ENCODE data around the gene ZNF451.

Gene ZNF451

GRCh38 chr6:57216235-57217101 is 126.5 kb downstream of the ZNF451 start:
- TF ChIP-seq FOXP2 (optimal IDR thresholded peaks at IDR 0.05; ENCODE audit: borderline replicate concordance, extremely low read depth, extremely low read length, insufficient read depth), result no peak
- no peak for TF ChIP-seq TAF1 (IDR thresholded peaks at IDR 0.05; ENCODE audit: borderline replicate concordance, insufficient read depth, low read length)
- TF ChIP-seq, protein P1, sequence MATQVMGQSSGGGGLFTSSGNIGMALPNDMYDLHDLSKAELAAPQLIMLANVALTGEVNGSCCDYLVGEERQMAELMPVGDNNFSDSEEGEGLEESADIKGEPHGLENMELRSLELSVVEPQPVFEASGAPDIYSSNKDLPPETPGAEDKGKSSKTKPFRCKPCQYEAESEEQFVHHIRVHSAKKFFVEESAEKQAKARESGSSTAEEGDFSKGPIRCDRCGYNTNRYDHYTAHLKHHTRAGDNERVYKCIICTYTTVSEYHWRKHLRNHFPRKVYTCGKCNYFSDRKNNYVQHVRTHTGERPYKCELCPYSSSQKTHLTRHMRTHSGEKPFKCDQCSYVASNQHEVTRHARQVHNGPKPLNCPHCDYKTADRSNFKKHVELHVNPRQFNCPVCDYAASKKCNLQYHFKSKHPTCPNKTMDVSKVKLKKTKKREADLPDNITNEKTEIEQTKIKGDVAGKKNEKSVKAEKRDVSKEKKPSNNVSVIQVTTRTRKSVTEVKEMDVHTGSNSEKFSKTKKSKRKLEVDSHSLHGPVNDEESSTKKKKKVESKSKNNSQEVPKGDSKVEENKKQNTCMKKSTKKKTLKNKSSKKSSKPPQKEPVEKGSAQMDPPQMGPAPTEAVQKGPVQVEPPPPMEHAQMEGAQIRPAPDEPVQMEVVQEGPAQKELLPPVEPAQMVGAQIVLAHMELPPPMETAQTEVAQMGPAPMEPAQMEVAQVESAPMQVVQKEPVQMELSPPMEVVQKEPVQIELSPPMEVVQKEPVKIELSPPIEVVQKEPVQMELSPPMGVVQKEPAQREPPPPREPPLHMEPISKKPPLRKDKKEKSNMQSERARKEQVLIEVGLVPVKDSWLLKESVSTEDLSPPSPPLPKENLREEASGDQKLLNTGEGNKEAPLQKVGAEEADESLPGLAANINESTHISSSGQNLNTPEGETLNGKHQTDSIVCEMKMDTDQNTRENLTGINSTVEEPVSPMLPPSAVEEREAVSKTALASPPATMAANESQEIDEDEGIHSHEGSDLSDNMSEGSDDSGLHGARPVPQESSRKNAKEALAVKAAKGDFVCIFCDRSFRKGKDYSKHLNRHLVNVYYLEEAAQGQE (IDR thresholded peaks at IDR 0.05; ENCODE audit: insufficient read depth in 1 of 2, low read depth in 2 of 2, low read length in 2 of 2), result no peak
- no peak for TF ChIP-seq POLR2AphosphoS5 (IDR thresholded peaks at IDR 0.05; ENCODE audit: low read depth, low read length)
- no peak for TF ChIP-seq SIN3A (IDR thresholded peaks at IDR 0.05; ENCODE audit: borderline replicate concordance, insufficient read depth, low read length)

GRCh38 chr6:57217270-57217669 is 127.3 kb downstream of the ZNF451 start:
- TF ChIP-seq, protein P1 (IDR thresholded peaks at IDR 0.05; ENCODE audit: insufficient read depth in 1 of 2, low read depth in 2 of 2, low read length in 2 of 2), result no peak
- no peak for TF ChIP-seq FOXP2 (optimal IDR thresholded peaks at IDR 0.05; ENCODE audit: borderline replicate concordance, extremely low read depth, extremely low read length, insufficient read depth)
- TF ChIP-seq SIN3A (IDR thresholded peaks at IDR 0.05; ENCODE audit: borderline replicate concordance, insufficient read depth, low read length), result no peak
- no peak for TF ChIP-seq POLR2AphosphoS5 (IDR thresholded peaks at IDR 0.05; ENCODE audit: low read depth, low read length)
- no peak for TF ChIP-seq TAF1 (IDR thresholded peaks at IDR 0.05; ENCODE audit: borderline replicate concordance, insufficient read depth, low read length)

Measured in PFSK-1 (cell line).